Caki2 (cell line): Measurements from ENCODE around the gene ABCC9. TPM values are rescaled to one million over a fixed set of nuclear protein-coding genes. Genes with fewer than 3 reads are reported as not detected.
A peak's percentile ranks its signal among the peaks of the same experiment; 100 is the strongest.
"Not testable (repeated sequence)": the region's sequence is repeated elsewhere in the genome, so short reads cannot be mapped to it uniquely, and the experiment has no call there.

ENCODE experiments used
- DNase-seq: peaks from one replicate; pipeline ENCODE4 v3.0.0-alpha.2; 2015; ENCODE audit warnings: low read depth
- in situ Hi-C: cut with HindIII; loops from 2 replicates; pipeline ENCODE4 v1.10.0; 2016; ENCODE audit warnings: low sequenced_read_pairs, low pct_unique_long_range_greater_than_20kb, mixed read lengths
- total RNA-seq: library from RNA; depleted of rRNA; stranded (reverse); fragments of >200 nt; shearing (Covaris generic); gene quantifications from 2 replicates; pipeline ENCODE4 v1.2.3, GENCODE V29; 2014; ENCODE audit warnings: low replicate concordance

Gene ABCC9
- total RNA-seq, 1 experiment from 2014 or later = 0.51 TPM

DNA sequence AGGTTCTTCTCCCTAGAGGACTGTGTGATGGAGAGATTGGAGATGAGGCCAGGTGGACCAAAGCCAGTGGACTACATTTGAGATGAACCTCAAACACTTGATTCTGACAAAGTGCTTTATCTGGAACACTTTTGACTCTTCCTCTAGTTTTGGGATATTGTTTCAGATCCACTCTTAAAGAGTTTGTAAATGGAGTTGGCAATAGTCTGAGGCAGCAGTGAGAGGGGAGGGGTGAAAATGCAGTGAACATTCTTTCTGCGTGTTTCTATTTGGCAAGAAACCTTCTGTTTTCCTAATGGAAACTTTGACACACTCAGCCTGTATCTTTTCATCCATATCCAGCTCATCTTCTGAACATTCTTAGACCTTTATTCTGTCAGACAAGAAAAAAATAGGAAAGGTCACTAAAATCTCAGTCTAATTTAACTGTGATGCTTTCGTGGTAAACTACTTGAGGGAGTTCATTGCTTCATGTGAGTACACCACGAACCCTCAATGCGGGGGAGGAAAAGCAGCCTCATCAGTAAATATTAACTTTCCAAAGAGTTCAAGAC, 109.4 kb downstream of the ABCC9 start:
- DNase-seq = no peak
- in situ Hi-C loops = no loop called here

DNA sequence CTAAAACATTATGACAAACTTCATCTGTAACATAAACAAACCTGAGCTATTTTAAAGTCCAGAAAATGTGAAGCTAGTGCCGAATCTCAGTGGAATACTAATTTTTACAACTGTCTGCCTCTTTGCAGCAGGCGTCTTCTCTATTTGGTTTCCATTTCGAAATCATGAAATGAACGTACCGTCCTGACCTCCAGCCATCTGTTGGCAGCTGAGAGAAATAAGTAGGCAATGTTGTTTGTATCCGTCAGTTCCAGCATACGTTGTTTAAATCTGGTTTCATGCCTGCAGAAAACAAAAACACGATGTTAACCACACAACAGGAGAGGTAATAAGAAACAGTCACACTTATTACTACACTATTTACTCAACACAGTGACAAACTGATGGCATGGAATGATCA, 112.4 kb downstream of the ABCC9 start:
- in situ Hi-C loops = no loop called here
- no peak for DNase-seq

DNA sequence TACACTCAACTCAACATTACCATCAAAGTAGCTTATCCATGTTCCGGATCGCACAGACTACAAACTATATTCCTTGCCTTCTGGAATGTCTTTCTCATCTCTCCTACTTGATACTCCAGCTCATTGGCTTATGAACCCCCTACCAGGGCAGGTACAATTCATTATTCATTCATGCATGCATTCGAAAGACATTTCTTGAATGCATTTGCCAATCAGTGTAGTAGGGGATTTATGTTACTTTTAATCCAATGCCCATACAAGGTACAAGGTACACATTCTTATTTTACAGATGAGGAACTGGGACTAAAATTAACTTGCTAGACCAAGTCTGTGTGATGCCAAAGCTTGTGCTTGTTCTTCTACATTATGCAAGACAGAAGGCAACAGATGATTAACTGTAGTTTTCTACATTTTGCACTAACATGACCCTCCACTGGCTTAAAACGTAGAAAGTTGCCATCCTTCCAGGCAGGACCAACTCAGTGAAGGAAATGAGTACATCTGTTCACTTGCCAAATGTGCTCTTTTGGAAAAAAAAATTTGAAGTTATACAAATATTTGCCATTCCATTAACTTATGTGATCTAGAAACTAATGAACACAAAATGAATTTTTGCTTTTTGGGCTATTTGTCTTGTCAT, 113.0 kb downstream of the ABCC9 start:
- no peak for DNase-seq
- in situ Hi-C loops = no loop called here

DNA sequence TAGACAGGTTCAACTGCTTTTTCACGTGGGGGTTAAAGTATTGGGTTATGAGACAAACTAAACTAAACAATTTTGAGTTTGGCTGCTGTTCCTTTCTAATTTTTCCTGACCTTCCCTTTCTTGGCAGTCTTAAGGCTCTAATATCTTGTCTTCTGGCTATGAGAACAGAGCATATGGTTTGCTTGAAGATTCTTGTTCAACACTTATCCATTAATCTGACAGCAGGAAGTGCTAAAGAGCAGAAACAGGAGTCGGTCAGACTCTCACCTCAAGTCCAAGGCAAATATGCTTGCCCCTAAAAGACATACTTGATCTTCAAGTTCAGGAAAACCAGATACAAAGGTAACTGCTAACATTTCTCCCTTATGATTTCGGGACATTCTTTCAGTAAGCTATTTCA, 114.1 kb downstream of the ABCC9 start:
- DNase-seq = no peak
- in situ Hi-C loops = no loop called here

DNA sequence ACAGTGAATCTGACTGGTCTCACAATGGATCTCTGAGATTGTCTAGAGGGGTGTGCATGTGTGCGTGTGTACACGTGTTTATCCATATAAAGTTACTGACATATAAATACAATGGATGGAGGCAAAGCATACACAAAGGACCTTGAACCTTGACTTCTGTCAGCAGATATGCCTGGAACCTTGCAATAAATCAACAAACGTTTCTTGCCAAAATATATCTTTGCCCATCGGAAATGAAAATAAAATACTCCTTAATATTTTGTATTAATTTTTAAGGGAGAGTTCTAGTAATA, 114.7 kb downstream of the ABCC9 start:
- in situ Hi-C loops = no loop called here

DNA sequence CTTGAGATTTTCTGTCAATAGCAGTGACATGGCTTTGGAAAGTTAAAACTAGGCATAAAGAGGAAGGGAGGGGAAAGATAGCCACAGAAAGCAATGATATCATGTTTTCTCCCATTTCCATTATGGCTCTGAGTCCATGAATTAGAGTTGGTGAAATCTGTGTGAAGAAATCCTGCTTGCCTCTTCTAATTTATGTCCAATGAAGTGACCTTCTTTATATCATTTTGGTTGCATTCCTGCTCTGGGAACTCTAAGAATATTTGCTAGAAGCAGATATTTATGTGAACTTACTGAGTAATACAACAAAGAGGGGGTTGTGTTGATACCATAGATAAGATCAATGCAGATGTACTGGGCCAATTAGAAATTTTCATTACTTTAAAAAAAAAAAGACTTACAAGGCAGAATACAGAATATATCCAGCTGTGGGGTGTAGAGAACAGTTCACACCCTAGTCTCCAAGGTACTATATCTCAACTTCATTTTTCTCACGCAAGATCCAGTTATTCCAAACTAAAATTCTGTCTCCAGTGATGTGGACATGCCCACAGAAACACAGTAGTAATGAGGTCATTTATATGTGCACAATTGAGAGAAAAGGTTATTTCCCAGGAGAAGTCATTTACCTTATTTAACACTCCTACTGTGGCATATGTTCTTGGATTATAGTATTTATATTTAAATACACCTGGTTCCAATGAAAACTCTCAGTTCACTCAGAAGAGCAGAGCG, 115.2 kb downstream of the ABCC9 start:
- in situ Hi-C loops = no loop called here
- no peak for DNase-seq

More for the DNA sequence above, 114.7 kb downstream of the ABCC9 start:
- no peak for DNase-seq

DNA sequence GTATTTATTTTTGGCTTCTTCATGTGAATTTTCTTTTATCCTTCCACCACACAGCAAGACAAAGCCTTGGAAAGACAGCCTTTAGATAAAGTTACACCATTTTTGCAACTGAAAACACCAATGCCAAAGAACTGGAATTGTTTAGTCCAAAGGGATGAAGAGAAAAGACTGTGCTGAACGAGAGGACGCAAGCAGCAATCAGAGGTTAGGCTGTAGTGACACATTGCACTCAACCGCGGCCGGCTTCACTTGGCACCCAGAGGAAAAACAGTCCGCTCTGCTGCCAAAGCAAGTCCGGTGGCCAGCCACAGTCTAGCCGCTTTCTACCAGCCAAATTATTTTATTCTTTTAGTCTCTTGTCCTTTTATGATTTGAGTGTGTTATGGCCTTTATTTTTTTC, 117.6 kb downstream of the ABCC9 start:
- in situ Hi-C loops = no loop called here
- no peak for DNase-seq

DNA sequence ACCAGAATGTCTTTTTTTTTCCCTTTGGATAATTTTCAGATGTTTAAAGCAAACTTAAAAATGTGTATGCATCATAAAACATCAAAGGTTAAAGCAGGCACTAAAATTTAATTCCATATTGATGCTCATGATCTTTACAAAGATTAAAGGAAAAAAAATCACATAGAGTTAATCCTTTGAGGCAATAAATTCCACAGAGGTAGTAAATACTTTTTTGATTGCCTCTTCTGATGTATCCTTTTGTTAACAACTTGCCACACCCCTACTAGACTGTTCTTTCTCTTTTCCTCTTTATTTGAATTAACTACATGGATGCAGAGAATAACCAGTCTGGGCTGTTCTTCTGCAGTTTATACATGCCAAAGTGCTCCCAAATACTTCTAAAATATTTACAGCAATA, 121.5 kb downstream of the ABCC9 start:
- in situ Hi-C loops = no loop called here
- DNase-seq = no peak

DNA sequence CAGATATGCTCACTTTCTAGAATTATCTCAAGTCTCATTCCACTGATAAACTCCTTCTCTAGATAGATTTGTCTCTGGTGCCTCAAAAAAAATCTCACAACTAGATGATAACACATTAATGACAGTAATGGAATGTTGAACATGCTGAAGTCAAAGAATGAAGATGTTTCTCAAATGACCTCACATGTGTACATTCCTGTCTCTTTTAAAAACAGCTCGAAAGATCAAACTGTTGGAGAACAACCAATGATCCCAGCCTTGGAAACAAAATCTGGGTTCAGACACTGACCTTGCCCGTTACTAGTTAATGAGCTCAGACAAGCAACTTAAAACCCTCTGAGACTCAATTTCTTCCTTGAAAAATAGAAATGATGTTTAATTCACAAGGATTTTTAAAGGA, 122.0 kb downstream of the ABCC9 start:
- in situ Hi-C loops = no loop called here

DNA sequence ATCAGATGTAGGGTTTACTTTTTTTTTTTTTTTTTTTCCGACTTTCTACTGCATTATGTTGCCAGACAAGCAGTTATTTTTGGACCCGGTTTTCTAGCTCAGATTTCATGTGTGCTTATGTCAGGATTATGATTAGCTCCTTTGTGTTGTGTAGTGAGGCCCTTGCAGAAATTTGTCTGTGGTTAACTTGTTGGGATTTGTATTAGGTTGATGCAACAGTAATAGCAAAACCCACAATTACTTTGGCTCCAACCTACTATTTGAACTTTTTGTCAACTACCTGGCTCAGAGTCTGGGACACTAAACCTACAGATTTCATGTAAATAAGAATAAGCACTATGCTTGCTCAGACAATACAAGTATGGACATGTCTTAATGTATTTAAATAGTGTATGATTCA, 122.6 kb downstream of the ABCC9 start:
- in situ Hi-C loops = no loop called here
- DNase-seq = no peak

More for the DNA sequence above, 122.0 kb downstream of the ABCC9 start:
- DNase-seq = peak; percentile 24

DNA sequence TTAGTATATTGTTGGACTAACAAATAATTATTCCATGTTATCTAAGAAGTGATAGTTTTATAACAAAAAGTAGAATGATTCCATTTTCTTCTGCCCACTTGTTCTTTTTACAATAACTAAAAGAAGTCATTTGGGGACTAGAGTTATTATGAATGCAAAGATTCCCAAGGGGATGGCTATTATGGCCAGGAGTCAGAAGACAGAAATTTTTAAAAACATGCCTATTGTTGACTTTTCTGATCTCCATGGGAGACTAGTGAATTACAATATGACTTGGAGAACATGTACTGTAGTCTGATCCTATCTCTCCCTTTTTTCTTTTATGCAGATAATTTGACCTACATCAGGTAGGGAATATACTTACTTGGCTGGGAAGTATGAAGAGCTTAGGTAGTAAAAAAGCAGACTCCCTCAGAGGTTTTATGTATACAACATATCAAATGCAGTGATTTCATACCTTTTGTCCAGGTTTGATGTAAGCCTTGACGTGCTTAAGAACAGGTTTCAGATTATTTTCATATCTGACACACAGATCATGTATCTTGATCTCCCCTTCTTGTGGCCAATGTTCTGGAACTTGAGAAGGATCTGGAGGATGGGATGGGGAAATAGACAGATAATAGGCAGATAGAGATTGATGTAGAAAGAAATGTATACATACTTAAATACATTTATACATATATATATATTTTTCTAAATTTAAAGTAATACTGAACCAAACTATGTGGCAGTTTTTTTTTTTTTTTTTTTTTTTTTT, 125.7 kb downstream of the ABCC9 start:
- DNase-seq = no peak
- in situ Hi-C loops = no loop called here

DNA sequence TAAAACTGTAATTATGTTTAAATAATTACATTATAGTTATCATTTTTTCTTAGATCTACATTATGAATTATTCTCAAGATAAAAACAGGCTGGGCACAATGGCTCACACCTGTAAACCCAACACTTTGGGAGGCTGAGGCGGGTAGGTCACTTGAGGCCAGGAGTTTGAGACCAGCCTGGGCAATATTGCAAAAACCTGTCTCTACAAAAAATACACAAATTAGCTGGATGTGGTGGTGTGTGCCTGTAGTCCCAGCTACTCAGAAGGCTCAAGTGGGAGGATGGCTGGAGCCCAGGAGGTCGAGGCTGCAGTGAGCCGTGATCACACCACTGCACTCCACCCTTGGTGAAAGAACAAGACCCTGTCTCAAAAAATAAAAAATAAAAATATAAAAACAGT, 126.4 kb downstream of the ABCC9 start:
- in situ Hi-C loops = no loop called here
- DNase-seq = no peak

DNA sequence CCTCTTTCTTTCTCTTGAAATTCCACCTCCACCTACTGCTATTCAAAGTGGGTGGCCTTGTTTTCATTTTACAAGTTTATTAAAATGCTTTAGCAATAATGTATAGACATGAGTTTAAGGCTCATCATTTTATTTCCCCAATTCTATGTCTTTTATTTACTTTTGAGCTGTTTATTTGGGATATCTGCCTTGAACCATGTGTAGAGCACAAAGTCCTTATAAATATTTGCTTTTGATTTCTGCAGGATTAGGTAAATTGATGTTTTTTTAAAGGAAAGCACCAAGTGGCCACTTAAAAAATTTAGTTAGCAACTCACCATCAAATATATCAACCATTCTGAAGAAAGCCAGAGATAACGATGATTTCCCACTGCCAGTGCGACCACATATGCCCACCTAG, 126.9 kb downstream of the ABCC9 start:
- DNase-seq = no peak
- in situ Hi-C loops = no loop called here

DNA sequence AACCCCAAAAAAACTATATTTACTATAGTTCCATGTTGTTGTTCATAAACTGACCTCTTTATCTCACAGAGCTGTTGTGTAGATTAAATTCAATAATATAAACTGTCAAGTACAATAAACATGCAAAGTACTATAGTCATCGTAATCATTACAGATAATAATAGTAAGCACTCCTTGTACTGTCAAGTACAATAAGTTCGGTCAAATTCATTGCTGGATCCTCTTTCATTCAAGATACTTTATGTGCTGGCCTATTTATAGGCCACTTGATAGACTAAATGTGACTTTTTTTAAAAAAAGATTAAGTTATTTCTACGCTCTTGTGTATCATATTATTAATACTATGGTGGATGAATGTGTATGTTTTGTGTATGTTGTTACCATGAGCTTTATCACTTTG, 127.5 kb downstream of the ABCC9 start:
- in situ Hi-C loops = no loop called here
- no peak for DNase-seq

DNA sequence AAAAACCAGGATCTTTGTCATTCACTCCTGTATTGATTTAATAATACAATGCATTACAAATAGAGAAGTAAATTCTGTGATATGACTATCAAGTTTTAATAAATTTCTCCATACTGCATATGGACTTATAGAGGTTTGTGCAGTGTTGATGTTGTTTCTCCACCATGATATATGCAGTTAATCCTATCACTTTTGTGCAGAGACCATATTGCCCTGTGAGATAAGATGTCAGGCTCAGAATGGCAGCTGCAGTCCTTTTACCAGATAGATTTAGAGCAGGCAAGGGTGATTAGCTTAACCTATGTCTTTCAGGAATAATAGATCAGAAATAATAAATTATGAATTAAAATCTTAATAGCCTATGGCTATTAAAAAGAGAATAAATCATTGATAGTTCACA, 128.1 kb downstream of the ABCC9 start:
- in situ Hi-C loops = no loop called here
- DNase-seq = no peak

DNA sequence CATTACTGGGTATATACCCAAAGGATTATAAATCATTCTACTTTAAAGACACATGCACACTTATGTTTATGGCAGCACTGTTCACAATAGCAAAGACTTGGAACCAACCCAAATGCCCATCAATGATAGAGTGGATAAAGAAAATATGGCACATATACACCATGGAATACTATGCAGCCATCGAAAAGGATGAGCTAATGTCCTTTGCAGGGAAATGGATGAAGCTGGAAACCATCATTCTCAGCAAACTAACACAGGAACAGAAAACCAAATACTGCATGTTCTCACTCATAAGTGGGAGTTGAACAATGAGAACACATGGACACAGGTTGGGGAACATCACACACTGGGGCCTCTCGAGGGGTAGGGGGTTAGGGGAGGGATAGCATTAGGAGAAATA, 128.9 kb downstream of the ABCC9 start:
- in situ Hi-C loops = not testable (repeated sequence)

DNA sequence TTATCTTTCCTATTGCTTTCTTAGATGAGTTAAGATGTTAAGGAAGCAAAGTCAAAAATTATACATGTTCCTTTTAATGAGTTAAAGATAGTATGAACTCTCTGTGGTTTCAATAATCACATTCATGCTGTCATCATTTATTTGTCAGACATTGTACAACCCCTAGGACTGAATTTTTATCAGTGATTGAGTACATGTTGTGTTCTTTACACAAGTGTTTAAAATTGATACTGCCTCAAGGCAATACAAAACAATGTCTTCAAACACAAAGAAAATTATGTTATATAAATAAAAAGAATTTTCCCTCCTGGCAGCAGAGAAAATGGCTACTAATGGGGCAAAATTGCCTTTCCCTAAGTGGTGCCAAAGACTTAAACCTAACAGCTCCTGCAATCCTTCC, 132.1 kb downstream of the ABCC9 start:
- in situ Hi-C loops = no loop called here
- no peak for DNase-seq

More for the DNA sequence above, 128.9 kb downstream of the ABCC9 start:
- not testable (repeated sequence) for DNase-seq

DNA sequence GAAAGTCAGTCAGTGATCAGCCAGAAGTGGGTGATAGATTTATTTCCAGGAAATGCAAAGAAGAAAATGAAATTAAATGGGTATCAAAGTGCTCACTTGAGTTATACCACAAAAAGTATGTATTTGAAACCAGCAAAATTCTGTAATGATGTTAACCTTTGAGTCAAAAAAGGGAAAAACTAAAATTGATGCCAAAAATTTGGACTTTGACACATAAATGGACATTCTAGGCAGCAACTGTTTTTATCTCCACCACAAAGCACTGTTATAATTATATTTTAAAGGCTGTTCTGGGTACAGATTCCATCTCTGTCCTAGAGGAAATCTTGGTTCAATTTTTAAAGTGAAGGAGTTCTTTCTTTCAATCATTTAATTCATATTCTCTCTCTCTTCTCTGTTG, 135.0 kb downstream of the ABCC9 start:
- DNase-seq = no peak
- in situ Hi-C loops = no loop called here

DNA sequence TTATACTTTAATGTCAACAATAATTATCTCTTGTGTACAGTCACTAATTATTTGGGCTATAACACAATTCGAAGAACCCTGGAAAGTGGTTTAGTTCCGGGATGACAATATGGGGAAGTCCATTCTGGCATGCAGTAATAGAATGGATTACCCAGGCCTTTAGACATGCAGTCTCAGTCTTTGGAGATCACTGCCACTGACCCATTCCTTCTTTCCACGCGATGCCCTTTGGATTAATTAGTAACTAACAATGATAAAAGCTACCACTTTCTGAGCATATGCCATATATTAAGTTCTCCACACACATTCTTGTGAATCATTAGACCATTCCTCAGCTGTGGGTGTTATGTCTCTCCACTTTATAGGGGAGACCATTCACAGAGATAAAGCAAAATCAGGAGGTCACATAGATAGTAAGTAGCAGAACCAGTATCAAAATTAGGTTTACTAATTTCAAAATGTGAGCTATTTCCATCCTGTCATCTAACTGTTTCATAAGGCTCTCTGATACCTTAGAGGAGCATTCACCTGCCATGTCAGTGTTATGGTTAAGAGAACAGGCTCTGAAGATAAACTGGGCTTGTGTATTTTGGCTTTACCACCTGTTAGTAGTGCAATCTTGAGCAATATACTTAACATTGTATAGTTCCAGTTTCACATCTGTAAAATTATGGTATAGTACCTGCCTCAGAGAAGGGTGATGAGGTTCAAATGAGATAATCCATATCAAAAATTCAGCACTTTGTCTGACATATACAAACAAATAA, 139.5 kb downstream of the ABCC9 start:
- peak; percentile 73 for DNase-seq
- in situ Hi-C loops = no loop called here
